Measurements from ENCODE around the gene DLAT. TPM values are rescaled to one million over a fixed set of nuclear protein-coding genes. Genes with fewer than 3 reads are reported as not detected.
A peak's percentile ranks its signal among the peaks of the same experiment; 100 is the strongest.

The DLAT gene
- total RNA-seq, 4 donors from 2014 or later: 27.2 to 32.4 (median 29.4) TPM

DNA sequence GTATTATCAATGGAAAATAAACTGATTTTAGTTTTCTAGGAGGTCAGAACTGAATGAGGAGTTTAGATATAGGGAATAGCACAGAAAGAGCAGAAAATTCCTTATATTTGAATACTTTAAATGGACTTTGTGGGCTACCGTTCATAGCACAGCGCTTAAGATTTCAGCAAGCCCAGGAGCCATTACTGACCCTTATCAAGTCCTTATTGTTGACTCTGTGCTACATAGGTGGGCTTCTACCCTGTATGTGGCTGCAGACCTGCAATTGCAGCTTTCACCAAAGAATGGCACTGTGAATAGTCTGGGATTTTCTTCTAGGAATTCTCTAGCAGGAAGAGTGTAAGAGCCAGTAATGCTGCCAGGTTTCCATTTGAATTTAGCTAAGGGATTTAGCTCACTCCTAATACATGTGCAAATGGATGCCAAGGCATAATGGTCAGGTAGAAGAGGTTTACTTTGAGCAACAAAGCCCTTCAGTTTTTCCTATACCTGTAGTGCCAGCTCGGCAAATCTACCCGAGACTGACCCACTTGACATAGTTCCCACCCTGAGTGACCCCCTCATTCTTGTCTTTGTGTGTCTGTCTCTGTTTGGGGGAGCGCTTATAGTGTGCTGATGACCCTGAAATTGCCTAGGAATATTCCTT lies 42.5 kb upstream of the DLAT start:
- Histone ChIP-seq H3K9me3 (no peaks in the 10 kb centered on the region), H3K27me3 (no peaks in the 10 kb centered on the region), H3K4me3 (peak overlapping the region in 3 of 4 donors; percentile 4 to 10 (median 6)), H3K27ac (replicated peaks in 1 of 4) (peak overlapping the region; percentile 78 to 99 (median 97)), H3K36me3 (peaks cover 28 to 68% (median 44%) of the 10 kb centered on the region in 4 donors), H3K4me1 (peaks cover 26 to 61% (median 58%) of the 10 kb centered on the region in 4 donors)
- DNase-seq (ENCODE audit: extremely low spot score): no peak
- no peak for TF ChIP-seq POLR2AphosphoS5 (IDR thresholded peaks at IDR 0.05)
- no peak for TF ChIP-seq EP300 (IDR thresholded peaks at IDR 0.05)
- TF ChIP-seq, protein P1, sequence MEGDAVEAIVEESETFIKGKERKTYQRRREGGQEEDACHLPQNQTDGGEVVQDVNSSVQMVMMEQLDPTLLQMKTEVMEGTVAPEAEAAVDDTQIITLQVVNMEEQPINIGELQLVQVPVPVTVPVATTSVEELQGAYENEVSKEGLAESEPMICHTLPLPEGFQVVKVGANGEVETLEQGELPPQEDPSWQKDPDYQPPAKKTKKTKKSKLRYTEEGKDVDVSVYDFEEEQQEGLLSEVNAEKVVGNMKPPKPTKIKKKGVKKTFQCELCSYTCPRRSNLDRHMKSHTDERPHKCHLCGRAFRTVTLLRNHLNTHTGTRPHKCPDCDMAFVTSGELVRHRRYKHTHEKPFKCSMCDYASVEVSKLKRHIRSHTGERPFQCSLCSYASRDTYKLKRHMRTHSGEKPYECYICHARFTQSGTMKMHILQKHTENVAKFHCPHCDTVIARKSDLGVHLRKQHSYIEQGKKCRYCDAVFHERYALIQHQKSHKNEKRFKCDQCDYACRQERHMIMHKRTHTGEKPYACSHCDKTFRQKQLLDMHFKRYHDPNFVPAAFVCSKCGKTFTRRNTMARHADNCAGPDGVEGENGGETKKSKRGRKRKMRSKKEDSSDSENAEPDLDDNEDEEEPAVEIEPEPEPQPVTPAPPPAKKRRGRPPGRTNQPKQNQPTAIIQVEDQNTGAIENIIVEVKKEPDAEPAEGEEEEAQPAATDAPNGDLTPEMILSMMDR (IDR thresholded peaks at IDR 0.05): no peak
- no peak for TF ChIP-seq POLR2A (IDR thresholded peaks at IDR 0.05; ENCODE audit: low read depth)
- intact Hi-C loops (cut with DNase I): loop anchor here (2.0 kb wide), 2 partner anchors 52 to 104 kb away; partner anchors contain the start of genes CFAP68 and FDXACB1
- WGBS: 71% methylated on average over 5 of the region's 5 CpGs

DNA sequence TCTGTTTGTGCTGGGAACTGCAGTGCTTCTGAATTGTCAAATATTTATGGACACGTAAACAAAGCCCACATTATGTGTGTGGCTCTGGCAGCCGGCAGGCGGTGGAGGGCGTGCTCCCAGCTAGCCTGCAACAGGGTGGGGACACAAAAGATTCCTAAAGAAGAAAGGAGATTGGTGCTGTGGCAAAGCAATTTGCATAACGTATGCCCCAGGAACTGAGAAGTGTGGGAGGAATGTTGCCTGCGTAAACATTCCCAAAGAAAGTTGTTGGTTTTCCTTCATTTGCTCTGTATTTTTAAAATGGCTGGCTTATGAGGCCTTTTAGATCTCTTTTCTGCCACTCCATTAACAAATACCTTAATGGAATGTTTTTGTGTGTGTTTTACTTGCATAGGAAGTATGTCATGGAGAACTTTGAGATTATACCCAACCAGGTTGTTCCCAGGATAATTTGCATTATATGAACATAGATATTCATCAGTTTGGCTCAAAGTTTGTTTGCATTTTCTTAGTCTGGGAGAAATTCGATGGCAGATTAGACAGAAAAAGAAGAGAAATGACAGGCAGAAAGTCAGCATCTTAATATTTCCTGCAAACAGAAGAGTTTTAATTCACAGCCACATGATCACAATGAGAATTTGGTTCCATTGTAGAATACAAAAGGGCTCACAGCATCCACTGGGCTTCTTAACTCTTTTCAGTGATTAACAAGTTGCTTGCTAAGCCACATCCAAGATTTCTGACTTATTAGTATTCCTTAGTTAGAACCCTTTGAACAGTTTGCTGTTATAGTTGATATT lies 41.8 kb upstream of the DLAT start:
- DNase-seq (ENCODE audit: extremely low spot score): no peak
- H3K4me3 ChIP-seq: peak overlapping the region in 3 of 4 donors; percentile 4 to 10 (median 6)
- no peaks in the 10 kb centered on the region for H3K9me3 ChIP-seq
- H3K4me1 ChIP-seq: peaks cover 23 to 68% (median 65%) of the 10 kb centered on the region in 4 donors
- TF ChIP-seq, protein P1 (IDR thresholded peaks at IDR 0.05): no peak
- TF ChIP-seq POLR2AphosphoS5 (IDR thresholded peaks at IDR 0.05): no peak
- no peak for TF ChIP-seq POLR2A (IDR thresholded peaks at IDR 0.05; ENCODE audit: low read depth)
- TF ChIP-seq EP300 (IDR thresholded peaks at IDR 0.05): no peak
- peaks cover 33 to 74% (median 49%) of the 10 kb centered on the region in 4 donors for H3K36me3 ChIP-seq
- peak overlapping the region; percentile 78 to 99 (median 97) for H3K27ac ChIP-seq (replicated peaks in 1 of 4)
- no peaks in the 10 kb centered on the region for H3K27me3 ChIP-seq
- intact Hi-C loops (cut with DNase I): loop anchor here (2.0 kb wide), 2 partner anchors 53 to 105 kb away; partner anchors contain the start of genes CFAP68 and FDXACB1
- WGBS: 38% methylated on average over 7 of the region's 7 CpGs

DNA sequence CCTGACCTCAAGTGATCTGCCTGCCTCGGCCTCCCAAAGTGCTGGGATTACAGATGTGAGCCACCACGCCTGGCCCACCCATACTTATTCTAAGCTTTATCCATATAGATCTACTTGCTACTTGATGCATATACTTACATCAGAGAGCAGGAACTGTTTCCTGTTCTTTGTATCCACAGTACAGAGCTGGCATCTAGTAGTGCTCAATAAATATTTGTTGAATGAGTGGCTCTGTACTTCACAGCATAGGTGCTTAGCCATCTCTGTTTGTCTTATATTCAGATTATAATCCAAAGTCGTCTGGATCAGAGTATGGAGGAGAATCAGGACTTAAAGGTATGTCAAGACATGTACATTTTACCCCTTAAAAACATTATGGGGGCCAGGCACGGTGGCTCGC lies 38.6 kb upstream of the DLAT start:
- no peak for TF ChIP-seq POLR2A (IDR thresholded peaks at IDR 0.05; ENCODE audit: low read depth)
- TF ChIP-seq EP300 (IDR thresholded peaks at IDR 0.05): no peak
- WGBS: 94% methylated on average over 5 of the region's 5 CpGs
- no peak for DNase-seq (ENCODE audit: extremely low spot score)
- Histone ChIP-seq H3K27me3 (no peaks in the 10 kb centered on the region), H3K36me3 (peaks cover 36 to 81% (median 50%) of the 10 kb centered on the region in 4 donors), H3K4me3 (no peak overlapping the region), H3K27ac (replicated peaks in 1 of 4) (peak overlapping the region; percentile 81 to 99 (median 85)), H3K9me3 (no peaks in the 10 kb centered on the region), H3K4me1 (peaks cover 13 to 52% (median 44%) of the 10 kb centered on the region in 4 donors)
- intact Hi-C loops (cut with DNase I): no loop called here

DNA sequence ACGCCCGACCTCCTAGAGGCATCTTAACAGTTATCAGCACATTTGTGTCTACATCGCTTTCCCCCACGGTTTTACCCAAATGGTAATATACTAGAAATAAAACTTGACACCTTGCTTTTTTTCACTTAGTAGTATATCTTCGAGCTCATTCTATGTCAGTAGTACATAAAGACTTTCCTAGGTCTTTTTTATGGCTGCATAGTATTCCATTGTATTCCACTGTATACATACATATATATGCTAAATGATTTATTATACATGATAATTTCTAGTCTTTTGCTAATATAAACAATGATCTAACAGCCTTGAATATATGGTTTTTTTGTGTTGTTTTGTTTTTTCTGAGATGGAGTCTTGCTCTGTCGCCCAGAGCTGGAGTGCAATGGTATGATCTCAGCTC lies 34.8 kb upstream of the DLAT start:
- Histone ChIP-seq H3K27me3 (no peaks in the 10 kb centered on the region), H3K36me3 (peaks cover 49 to 85% (median 70%) of the 10 kb centered on the region in 4 donors), H3K27ac (replicated peaks in 1 of 4) (peak overlapping the region in 3 of 4 donors; percentile 85 to 99 (median 85)), H3K4me3 (no peak overlapping the region), H3K4me1 (peaks cover 7 to 24% (median 19%) of the 10 kb centered on the region in 4 donors), H3K9me3 (no peaks in the 10 kb centered on the region)
- WGBS: 96% methylated on average over 6 of the region's 6 CpGs
- DNase-seq (ENCODE audit: extremely low spot score): no peak
- intact Hi-C loops (cut with DNase I): no loop called here
- TF ChIP-seq POLR2A (IDR thresholded peaks at IDR 0.05; ENCODE audit: low read depth): no peak
- TF ChIP-seq, protein P1 (IDR thresholded peaks at IDR 0.05): no peak
- no peak for TF ChIP-seq EP300 (IDR thresholded peaks at IDR 0.05)
- no peak for TF ChIP-seq POLR2AphosphoS5 (IDR thresholded peaks at IDR 0.05)

All from esophagus muscularis mucosa (tissue), 4 donors.